HG03060 (cell line): ENCODE measurements around the gene PGBD5.
A peak's percentile ranks its signal among the peaks of the same experiment; 100 is the strongest.

Source experiments
- ATAC-seq: cut with Tn5 transposase; IDR thresholded peaks from one replicate; pipeline ENCODE4 v1.9.1; 2021; ENCODE audit warnings: low read depth, moderate number of reproducible peaks; ENCODE audit not compliant: unreplicated experiment

Gene PGBD5

DNA sequence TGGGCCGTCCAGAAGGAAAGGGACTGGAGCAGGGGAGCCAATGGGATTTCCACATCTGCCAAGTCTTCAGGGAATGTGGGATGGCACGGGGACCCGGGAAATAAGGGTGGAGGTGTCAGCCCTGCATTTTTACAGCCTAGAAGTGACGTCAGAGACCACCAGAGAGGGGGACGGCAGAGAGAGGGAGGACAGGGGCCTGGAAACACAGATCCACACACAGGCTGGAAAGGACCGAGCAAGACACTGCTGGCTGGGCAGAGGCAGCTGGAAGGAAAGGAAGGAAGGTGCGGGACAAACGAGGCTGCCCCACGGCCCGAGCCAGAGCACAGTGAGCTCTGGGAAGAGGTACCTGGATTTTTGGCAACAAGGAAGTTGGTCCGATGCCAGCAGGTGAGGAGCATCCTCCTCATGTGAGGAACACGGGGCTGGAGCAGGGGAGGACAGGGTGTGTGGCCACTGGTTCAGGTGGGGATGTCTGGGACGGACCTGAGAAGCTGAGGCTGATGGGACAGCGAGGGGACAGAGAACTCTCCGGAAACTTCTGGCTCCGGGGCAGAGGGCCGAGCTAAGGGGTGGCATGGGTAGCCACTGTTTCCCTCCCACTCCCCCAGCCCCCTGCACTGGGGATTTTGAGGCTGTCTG lies 138.3 kb downstream of the PGBD5 start:
- no peak for ATAC-seq

DNA sequence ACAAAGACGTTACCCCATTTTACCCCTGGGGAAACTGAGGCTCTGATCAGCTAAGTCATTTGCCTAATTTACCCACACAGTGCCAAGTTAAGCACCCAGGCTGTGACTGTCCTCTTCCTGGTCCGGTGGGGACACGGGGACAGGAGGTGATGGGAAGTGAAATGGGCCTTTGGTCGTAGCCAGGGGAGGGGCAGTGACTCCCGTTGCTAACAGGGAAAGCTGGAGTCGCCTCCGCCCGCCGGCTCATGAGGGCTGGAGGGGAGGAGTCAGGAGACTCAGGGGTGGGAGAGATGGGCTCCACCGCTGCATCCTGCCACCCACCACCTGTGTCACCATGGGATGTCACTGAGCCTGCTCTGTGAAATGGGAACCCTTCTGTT lies 139.3 kb downstream of the PGBD5 start:
- ATAC-seq: no peak

DNA sequence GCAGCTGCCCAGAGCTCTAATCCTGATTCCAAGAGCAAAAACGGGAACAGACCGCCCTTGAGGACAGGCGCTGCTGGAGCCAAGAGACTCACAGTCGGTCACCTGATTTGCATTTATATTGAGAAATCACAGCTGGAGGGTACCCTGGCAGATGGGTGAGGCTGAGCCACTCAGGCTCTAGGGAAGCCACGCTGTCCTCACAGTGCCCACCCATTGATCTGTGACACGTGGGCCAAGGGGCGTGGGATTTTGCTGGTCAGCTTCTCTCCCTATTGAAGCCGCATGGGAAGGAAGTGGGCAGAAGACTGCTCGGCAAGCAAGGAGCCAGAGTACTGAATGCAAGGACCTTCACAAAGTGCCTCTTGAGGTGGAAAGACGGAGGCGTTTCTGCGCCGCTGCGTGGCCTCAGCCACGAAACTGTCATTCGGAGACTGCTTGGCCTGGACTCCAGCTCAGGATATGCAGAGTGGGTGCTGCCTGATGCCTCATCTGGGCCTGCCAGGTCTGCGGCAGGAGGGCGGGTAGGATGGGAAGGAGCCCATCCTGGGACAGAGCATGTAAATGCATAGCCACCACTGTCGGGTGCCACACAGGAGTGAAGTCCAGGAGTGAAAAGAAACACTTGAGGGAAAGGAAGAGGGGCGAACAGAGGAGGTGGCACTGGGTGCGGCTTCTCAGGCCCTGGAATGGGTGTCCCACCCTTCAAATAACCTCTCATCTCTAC lies 139.8 kb downstream of the PGBD5 start:
- no peak for ATAC-seq

DNA sequence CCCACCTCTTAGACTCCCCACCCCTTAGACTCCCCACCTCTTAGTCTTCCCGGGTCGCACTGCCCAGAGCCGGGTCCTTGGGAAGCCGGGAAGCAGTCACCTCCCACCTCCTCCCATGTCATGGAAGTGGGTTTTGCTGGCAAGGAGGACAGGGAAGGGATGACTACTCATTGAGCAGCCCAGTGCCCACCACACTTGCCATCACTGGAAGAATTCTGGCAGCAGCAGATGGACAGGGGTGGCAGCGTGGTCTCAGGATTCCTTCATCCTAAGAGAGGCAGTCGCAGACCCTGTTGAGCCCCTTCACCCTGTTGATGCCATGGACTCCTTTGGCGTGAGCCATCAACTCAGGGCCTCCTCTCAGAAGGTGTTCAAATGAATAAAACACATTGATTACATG lies 140.8 kb downstream of the PGBD5 start:
- ATAC-seq: no peak

DNA sequence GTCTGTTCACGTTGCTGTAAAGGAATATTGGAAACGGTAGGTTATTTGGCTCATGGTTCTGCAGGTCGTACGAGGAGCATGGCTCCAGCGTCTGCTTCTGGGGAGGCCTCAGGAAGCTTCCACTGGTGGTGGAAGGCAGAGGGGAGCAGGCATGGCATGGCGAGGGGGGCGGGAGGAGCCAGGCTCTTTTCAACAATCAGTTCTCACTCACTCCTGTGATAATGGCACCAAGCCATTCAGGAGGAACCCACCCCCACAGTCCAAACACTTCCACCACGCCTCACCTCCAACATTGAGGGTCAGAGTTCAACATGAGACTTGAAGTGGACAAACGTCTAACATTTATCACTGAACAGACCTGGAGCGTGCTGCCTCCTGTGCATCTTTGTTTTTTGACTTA lies 141.2 kb downstream of the PGBD5 start:
- ATAC-seq: no peak

DNA sequence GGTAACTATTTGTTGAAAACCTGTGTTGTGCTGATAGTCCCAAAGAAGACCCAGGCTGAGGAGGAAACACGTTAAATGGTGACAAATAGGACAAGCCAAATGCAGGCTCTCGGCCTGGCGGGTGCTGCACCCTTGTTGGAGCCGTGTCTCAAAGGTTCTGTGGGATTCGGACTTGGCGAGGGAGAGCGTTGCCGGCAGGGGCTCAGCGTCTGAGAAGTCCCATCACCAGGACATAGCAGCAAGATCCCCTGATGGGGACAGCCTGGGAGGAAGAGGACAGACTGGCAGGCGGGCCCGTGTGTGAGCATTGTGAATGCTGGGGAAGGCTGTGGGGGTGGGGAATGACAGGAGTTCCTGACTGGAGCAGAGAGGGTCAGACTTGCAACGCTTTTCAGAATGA lies 142.5 kb downstream of the PGBD5 start:
- no peak for ATAC-seq

DNA sequence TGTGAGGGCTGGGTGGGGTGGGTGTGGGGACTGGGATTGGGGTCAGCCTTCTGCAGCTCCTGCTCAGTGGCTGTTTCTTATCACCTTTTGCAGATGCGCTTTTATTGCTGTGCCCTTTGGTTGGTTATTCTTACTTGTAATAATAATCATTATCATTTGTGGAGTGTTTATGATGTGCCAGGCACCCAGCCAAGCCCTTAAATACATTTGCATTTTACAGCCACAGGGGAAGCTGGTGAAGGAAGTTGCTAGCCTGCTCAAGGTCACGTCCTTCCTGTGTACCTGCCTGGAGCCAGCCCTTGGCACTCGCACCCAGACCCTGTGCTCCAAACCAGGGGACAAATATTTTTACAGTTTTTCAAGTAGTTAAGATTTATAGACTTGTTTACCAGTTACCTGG lies 144.0 kb downstream of the PGBD5 start:
- ATAC-seq: peak; percentile 45

DNA sequence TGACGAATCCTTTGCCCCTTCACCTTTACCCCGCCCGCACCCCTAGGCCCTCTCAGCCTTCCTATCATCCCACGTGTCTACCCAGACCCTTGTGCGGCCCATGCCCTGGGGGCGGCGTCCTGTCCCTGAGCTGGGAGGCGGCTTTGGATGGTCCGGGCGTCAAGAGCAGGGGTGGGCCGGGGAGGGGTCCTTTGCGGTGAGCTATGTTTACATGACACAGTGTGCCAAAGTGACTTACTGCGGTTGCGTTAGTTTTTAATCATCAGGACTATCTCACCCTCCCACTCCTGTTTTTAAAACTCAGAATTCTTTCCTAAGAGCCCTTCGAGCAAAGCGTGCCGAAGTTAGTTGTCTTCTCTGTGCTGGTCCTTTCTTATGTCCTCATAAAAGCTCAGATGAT lies 144.6 kb downstream of the PGBD5 start:
- ATAC-seq: no peak

DNA sequence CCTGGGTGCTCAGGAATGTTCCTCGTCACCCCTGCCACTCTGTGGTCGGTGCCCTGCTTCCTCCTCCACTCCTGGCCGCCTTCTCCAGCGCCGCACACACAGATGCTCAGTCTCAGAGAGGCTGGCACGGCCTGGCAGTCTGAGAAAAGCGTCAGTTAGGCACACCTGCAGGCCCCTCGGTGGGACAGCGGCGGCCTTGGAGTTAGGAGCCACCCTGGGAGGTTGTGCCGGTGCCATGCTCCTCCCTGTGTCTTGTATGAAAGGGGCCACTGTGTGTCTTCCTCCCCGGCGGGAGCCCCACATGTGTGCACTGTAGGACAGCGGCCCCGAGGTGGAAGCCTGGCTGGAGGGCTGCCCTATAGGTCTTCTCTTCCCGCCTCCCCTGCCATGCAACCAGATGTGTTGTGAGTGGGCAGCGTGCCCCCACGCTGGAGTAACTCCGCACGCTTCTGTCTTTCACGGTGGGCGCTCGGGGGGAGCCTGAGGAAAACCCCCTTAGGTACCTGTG lies 145.2 kb downstream of the PGBD5 start:
- ATAC-seq: no peak

DNA sequence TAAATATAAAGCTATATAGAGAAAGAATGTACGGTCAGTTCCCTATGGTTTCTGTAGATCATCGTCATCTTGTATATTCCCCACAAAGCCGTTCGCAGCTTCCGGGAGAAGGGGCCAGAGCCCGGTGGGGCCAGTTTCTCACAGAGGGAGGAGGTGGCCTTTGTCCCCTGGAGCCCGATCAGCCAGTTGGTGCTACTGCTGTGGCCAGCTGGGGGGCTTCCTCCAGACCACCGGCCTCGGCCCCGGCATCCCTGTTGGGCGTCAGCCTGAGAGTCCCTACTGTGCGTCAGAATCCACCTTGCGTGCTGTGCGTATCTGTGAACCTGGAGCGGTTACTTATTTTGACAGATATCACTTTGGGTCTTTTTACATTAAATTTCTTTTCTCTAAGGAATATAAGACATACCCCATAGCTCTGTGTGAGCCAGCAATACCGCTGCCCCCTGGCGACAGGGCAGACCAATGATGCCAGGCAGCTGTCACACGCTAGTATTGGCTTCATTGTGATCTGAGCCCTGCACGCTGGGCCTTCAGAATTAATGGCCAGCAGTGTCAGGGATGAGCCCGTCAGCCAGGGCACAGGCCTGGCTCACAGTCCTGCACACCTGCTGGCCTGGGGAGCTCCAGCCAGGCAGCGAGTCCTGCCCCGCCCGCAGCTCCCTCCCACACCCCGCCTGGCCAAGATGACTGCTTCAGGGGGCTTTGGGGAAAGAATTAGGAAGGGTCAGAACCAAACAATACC lies 145.9 kb downstream of the PGBD5 start:
- no peak for ATAC-seq

DNA sequence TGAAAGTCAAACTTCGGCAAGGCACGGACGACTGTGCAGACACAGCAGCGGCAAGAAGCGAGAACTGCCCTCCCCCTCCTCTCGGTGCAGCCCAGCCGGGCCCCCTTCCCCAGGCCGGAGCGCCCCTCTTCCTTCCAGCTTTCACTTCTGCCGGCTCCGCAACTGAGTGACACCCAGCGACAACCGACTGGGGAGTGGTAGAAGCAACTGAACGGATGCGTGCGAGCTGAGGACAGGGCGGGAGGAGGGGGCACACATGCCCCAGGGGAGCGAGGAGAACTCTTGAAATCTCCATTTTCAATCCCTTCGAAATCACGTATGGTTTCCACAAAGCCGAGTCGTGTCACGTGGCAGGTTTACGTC lies 146.6 kb downstream of the PGBD5 start:
- no peak for ATAC-seq

DNA sequence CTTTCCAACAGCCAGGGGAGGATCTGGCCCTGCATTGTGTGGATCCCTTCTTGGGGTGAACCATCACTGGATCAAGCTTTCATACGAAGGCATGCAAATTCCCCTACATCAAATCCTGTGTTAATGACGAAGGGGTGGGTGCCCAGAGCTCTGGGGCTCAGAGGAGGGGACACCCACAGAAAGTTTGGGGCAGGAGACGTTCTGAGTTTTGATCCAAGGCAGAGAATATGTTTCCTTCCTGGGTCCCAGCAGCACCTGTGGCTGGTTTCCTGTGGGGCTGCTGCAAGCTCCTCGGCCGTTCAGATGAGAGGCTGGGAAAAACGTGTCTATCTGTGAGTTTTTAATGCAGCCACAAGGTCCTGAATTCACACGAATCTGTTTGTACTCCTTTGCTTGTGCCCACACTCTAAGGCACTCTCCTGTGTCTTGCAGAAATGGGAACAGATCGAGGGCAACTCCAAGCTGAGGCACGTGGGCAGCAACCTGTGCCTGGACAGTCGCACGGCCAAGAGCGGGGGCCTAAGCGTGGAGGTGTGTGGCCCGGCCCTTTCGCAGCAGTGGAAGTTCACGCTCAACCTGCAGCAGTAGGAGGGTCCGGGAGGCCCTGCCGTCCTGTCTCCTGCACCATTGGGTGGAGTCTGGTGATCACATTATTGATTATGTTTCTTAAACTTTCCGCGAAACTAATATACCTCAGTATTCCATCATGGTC lies 147.1 kb downstream of the PGBD5 start:
- no peak for ATAC-seq

DNA sequence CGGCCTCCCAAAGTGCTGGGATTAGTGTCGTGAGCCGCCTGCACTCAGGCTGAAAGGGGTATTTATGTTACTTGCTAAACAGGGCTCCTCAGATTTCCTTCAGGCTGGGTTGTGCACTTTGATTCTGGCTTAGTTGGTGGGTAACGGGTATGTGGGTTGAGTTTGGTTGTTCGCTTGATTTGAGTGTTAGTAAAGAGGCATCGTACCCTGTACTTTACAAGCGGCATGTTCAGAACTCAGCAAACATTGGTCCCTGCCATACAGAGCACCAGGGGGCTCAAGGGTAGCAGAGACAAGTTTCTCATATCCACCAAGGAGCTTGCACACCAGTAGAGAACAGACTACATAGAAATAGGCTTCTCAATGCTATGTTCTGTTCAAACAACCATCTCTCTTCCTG lies 147.8 kb downstream of the PGBD5 start:
- no peak for ATAC-seq

DNA sequence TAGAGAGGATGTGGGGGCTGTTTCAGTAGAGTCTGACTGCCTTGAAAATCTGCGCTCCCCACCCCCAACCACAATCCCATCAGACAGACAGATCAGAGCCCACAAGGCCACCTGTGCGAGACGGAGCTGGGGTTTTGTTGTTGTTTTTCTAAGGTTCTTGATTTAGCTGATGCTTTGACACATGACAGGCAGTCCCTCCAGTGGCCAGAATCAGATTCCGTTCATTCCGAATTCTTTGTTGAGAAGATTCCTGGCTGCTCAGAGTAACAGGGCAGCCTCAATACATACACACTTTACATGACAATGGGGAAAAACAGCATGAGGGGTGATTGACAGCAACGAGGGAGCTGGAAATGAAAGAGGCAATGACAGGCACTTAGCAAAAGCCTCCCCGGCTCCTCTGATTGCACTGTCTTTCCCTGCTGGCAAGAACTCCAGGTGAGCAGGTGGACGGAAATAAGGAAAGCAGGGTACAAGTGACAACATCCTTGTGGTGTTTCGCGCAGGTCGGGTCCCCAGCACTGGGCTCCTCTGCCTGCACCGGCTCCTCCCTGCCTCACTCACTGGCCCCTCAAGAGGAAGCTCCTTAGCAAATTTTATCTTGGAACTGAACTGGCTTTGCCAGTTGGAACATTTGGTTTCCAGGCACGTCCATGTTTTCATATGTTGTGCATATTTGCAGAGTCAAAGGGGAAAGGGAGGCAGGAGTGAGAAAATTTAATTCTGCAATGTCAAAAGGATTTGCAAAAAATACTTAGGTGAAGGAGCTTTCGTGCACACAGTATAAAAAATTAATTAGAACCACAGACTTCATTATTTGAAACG lies 148.7 kb downstream of the PGBD5 start:
- ATAC-seq: no peak

DNA sequence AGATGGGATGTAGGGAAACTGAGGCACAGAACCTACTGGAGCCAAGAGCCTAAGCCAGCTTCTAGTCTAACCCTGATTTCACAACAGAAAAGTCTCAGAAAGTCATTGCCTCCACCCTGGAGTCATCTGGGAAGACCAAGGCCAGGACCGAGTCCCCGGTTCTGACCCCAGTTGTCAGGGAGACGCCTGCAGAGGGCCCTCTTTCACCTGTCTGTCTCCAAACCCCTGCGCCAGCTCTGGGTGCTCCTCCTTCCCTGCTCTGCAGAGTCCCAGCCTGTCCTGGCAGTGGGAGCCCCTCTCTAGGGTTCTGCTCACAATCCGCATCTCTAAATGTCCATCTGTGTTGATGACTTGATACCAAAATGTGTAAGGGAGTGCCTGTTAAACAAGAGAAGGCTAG lies 149.7 kb downstream of the PGBD5 start:
- no peak for ATAC-seq

DNA sequence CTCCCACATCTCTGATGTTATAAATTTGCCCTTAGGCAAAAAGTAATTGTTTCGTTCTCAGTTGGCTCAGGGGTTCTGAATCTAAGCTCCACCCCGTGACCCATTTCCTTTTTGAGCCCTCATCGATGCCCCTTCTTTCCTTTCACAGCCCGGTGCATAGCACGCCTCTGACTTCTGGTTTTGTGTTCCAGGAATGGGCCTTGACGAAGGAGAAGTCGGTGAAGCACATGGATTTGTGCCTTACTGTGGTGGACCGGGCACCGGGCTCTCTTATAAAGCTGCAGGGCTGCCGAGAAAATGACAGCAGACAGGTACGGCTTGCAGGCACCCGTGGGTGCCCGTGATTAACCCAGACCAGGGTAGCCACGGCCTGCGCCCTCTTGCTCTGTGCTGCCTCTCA lies 151.9 kb downstream of the PGBD5 start:
- ATAC-seq: no peak

DNA sequence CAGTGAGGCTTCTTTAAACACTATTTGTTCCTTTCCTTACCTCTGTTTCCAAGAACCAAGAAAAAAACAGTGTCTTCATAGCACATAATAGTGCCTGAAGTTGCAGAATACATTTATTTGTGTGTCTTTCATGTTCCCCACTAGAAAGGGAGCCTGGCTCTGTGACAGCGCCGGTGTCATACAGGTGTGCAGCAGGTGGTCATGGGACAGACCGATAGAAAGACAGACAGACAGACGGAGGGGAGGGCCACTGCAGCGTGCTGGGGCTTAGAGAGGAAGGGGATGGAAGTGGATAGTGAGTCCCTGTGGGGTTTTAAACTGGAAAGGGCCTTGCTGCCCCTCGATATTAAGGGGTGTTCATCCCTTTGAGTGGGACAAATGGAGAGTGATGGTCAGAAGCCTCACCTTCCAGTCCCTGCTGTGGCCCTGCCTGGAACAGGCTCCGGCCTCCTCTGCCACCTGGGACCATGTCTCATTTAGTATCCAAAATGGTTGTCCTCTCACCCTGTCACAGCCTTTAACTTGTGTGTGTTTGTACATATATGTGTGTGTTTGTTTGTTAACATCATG lies 152.9 kb downstream of the PGBD5 start:
- ATAC-seq: no peak

DNA sequence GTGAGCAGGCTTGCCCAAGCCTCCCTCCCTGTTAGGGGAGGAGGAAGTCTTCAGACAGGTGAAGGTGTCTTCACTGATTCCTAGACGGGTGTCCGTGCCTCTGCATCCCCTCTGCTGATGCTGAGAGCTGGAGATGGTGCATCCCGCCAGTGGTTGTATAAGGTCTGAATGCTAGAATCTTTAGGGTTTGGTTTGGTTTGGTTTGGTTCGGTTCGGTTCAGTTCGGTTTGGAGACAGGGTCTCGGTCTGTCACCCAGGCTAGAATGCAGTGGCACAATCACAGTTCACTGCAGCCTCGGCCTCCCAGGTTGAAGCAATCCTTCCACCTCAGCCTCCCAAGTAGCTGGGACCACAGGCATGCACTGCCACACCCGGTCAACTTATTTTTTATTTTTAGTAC lies 153.6 kb downstream of the PGBD5 start:
- ATAC-seq: no peak

DNA sequence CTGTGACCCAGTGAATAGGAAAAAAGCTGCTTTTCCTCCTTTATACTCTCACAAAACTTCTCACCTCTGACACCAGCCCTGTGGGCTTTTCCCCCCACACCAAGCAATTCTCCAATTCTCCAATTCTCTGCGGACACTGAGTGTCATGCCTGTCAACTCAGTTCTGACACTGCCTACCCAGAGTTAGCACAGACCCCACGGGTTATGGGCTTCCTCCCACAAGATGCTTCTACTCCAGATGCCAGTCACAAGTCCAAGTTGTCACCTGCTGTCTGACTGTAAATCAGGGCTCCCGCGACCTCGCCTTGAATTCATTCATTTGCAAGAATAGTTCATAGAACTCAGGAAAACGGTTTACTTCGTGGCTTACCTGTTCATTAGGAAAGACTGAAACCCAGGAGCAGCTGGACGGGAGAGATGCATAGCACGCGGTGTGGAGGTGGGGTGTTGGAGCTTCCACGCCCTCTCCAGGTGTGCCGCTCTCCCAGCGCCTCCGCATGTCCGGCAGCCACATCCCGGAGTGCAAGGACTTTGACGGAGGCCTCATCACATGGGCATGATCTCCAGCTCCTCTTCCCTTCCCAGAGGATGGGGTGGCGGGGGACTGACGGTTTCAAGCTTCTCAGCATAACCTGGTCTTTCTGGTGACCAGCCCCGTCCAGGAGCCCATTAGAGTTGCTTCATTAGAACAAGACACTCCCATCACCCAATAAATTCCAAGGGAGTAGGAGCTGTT lies 154.7 kb downstream of the PGBD5 start:
- no peak for ATAC-seq
